NCI-H460 (cell line): Measurements from ENCODE around the gene TMEM125. TPM values are rescaled to one million over a fixed set of nuclear protein-coding genes. Genes with fewer than 3 reads are reported as not detected.

Source experiments
- DNase-seq: peaks from one replicate; pipeline ENCODE4 v3.0.0-alpha.2; 2016; ENCODE audit warnings: low read depth; ENCODE audit errors: extremely low read depth
- total RNA-seq: library from RNA; depleted of rRNA; stranded (reverse); fragments of >200 nt; shearing (Covaris generic); gene quantifications from 2 replicates; pipeline ENCODE4 v1.2.3, GENCODE V29; 2014

The TMEM125 gene
- total RNA-seq, 1 experiment from 2014 or later: not detected

- DNase-seq: no peak
Measured at GRCh38 chr1:43272576-43273571, 3.1 kb downstream of the TMEM125 start.

- no peak for DNase-seq
Measured at GRCh38 chr1:43273708-43274107, 3.9 kb downstream of the TMEM125 start.

- DNase-seq: no peak
Measured at GRCh38 chr1:43274125-43274803, 4.5 kb downstream of the TMEM125 start.

GRCh38 chr1:43274804-43275180 lies 5.0 kb downstream of the TMEM125 start:
- no peak for DNase-seq

GRCh38 chr1:43275826-43276620 lies 6.2 kb downstream of the TMEM125 start:
- DNase-seq: no peak

GRCh38 chr1:43276673-43277072 lies 6.9 kb downstream of the TMEM125 start:
- DNase-seq: no peak

GRCh38 chr1:43277116-43277876 lies 7.5 kb downstream of the TMEM125 start:
- DNase-seq: no peak

GRCh38 chr1:43279161-43279560 lies 9.4 kb downstream of the TMEM125 start:
- DNase-seq: no peak

- DNase-seq: no peak
Measured at GRCh38 chr1:43279666-43280065, 9.9 kb downstream of the TMEM125 start.

GRCh38 chr1:43280692-43281091 lies 10.9 kb downstream of the TMEM125 start:
- DNase-seq: no peak

- DNase-seq: no peak
Measured at GRCh38 chr1:43282220-43283195, 12.7 kb downstream of the TMEM125 start.

- DNase-seq: no peak
Measured at GRCh38 chr1:43284065-43284464, 14.3 kb downstream of the TMEM125 start.

GRCh38 chr1:43284546-43285110 lies 14.8 kb downstream of the TMEM125 start:
- no peak for DNase-seq

GRCh38 chr1:43285269-43285990 lies 15.6 kb downstream of the TMEM125 start, which contains the start of gene C1orf210:
Gene C1orf210 (minus strand): TSS chr1:43285581. CDS start chr1:43283270, 2,311 bp downstream.
- DNase-seq: no peak

GRCh38 chr1:43286115-43286514 lies 16.3 kb downstream of the TMEM125 start:
- no peak for DNase-seq

- DNase-seq: no peak
Measured at GRCh38 chr1:43286533-43286932, 16.8 kb downstream of the TMEM125 start.

GRCh38 chr1:43288058-43288784 lies 18.4 kb downstream of the TMEM125 start:
- DNase-seq: no peak
